ENCODE data around the gene POLN. TPM values are rescaled to one million over a fixed set of nuclear protein-coding genes. Genes with fewer than 3 reads are reported as not detected.

Gene POLN
- total RNA-seq, 2 donors from 2014 or later = 2.8 to 2.9 TPM

DNA sequence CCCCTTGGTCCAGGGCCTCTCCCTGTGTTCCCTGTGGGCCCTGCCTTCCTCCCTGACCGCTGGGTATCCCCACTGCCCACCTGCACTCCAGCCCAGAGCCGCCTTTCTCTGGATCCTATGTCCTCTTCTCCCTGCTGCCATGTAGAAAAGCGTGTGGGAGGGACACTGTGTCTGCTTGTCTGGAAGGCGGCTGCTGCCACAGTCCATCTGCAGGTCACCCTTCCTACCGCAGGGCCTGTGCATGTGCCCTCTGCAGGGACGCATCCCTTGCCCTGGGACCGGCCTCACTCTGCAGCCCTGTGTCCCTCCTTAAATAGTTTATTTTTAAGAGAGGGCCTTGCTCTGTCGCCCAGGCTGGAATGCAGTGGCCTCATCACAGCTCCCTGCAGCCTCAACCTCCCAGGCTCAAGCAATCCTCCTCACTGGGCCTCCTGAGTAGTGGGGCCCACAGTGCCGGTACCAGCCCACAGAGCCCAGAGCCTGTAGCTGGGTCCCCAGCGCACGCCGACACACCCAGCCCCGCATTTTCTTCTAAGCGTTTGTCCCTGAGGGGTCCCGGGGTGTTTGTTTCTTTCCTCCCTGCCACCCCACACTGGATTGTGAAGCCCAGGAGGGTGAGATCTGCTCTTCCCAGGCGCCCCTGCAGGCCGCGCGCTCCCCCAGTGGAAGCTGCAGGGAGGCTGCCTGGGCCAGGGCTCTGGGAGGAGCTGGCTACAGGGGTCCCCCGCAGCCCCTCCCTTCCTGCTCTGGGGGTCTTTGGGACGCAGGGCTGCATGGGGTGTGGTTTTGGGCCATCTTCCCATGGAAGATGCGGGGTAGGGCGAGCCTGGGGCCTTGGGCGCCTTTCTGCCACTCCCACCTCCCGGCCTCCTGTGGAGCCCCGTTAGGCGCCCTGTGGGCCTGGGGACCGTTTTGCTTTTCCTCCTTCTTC is 195.6 kb downstream of the POLN start:
- Mint-ChIP-seq H3K4me3 (no peak overlapping the region), H3K4me1 (no peaks in the 10 kb centered on the region), H3K27me3 (ENCODE audit: insufficient read depth) (peaks cover 24% of the 10 kb centered on the region), H3K9me3 (no peaks in the 10 kb centered on the region), H3K36me3 (ENCODE audit: low read depth) (peaks cover 4% of the 10 kb centered on the region), H3K27ac (no peak overlapping the region)
- no peak overlapping the region for H3K27ac ChIP-seq (ENCODE audit: low read depth, low read length)
- H3K9ac ChIP-seq (ENCODE audit: extremely low read depth, low read length, poor library complexity, severe bottlenecking) = no peak overlapping the region
- H3K4me1 ChIP-seq (ENCODE audit: control insufficient read depth, insufficient read depth, low read length) = no peaks in the 10 kb centered on the region
- no peaks in the 10 kb centered on the region for H3K9me3 ChIP-seq (ENCODE audit: control insufficient read depth, low read length)
- WGBS, 2 experiments (ENCODE audit: insufficient coverage in 1 of 2, insufficient read length in 1 of 2) = 86 to 96% methylated on average over 11 to 28 of the region's 28 CpGs
- H3K36me3 ChIP-seq (ENCODE audit: control insufficient read depth, insufficient read depth, low read length) = no peaks in the 10 kb centered on the region
- peaks cover 13% of the 10 kb centered on the region for H3K27me3 ChIP-seq (ENCODE audit: control insufficient read depth, insufficient read depth, low read length, poor library complexity, severe bottlenecking)
- TF ChIP-seq, protein P1, sequence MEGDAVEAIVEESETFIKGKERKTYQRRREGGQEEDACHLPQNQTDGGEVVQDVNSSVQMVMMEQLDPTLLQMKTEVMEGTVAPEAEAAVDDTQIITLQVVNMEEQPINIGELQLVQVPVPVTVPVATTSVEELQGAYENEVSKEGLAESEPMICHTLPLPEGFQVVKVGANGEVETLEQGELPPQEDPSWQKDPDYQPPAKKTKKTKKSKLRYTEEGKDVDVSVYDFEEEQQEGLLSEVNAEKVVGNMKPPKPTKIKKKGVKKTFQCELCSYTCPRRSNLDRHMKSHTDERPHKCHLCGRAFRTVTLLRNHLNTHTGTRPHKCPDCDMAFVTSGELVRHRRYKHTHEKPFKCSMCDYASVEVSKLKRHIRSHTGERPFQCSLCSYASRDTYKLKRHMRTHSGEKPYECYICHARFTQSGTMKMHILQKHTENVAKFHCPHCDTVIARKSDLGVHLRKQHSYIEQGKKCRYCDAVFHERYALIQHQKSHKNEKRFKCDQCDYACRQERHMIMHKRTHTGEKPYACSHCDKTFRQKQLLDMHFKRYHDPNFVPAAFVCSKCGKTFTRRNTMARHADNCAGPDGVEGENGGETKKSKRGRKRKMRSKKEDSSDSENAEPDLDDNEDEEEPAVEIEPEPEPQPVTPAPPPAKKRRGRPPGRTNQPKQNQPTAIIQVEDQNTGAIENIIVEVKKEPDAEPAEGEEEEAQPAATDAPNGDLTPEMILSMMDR (conservative IDR thresholded peaks at IDR 0.05) = no peak
- DNase-seq = peak; percentile 47
- no peak overlapping the region for H3K4me3 ChIP-seq (ENCODE audit: low read length)

DNA sequence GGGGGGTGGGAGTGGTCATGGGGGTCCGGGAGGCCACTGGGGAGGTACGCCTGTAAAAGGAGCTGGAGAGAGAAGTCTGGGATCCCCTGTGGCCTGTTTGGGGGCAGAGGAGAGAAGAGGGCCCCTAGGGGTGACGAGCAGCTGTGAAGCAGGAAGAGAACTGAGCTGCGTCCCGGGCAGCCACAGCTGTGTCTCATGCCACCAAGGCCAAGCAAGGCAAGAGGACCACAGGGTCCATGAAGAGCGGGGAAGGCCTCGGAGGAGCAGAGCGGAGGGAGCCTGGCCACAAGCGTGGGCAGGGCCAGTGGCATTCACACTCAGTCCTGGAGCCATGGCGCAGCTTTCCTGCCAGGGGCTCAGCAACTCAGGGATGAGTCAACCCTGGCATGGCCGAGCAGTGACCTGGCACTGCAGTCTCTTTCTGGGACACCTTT is 196.4 kb downstream of the POLN start:
- H3K9me3 Mint-ChIP-seq = no peaks in the 10 kb centered on the region
- H3K4me1 Mint-ChIP-seq = no peaks in the 10 kb centered on the region
- peaks cover 18% of the 10 kb centered on the region for H3K27me3 ChIP-seq (ENCODE audit: control insufficient read depth, insufficient read depth, low read length, poor library complexity, severe bottlenecking)
- H3K27ac ChIP-seq (ENCODE audit: low read depth, low read length) = no peak overlapping the region
- TF ChIP-seq, protein P1 (conservative IDR thresholded peaks at IDR 0.05) = no peak
- DNase-seq = no peak
- H3K9ac ChIP-seq (ENCODE audit: extremely low read depth, low read length, poor library complexity, severe bottlenecking) = no peak overlapping the region
- no peaks in the 10 kb centered on the region for H3K36me3 ChIP-seq (ENCODE audit: control insufficient read depth, insufficient read depth, low read length)
- H3K4me3 ChIP-seq (ENCODE audit: low read length) = no peak overlapping the region
- no peaks in the 10 kb centered on the region for H3K9me3 ChIP-seq (ENCODE audit: control insufficient read depth, low read length)
- no peak overlapping the region for H3K27ac Mint-ChIP-seq
- no peaks in the 10 kb centered on the region for H3K4me1 ChIP-seq (ENCODE audit: control insufficient read depth, insufficient read depth, low read length)
- peaks cover 26% of the 10 kb centered on the region for H3K27me3 Mint-ChIP-seq (ENCODE audit: insufficient read depth)
- WGBS, 2 experiments (ENCODE audit: insufficient coverage in 1 of 2, insufficient read length in 1 of 2) = 90 to 97% methylated on average over 6 to 11 of the region's 11 CpGs
- peaks cover 4% of the 10 kb centered on the region for H3K36me3 Mint-ChIP-seq (ENCODE audit: low read depth)
- no peak overlapping the region for H3K4me3 Mint-ChIP-seq

DNA sequence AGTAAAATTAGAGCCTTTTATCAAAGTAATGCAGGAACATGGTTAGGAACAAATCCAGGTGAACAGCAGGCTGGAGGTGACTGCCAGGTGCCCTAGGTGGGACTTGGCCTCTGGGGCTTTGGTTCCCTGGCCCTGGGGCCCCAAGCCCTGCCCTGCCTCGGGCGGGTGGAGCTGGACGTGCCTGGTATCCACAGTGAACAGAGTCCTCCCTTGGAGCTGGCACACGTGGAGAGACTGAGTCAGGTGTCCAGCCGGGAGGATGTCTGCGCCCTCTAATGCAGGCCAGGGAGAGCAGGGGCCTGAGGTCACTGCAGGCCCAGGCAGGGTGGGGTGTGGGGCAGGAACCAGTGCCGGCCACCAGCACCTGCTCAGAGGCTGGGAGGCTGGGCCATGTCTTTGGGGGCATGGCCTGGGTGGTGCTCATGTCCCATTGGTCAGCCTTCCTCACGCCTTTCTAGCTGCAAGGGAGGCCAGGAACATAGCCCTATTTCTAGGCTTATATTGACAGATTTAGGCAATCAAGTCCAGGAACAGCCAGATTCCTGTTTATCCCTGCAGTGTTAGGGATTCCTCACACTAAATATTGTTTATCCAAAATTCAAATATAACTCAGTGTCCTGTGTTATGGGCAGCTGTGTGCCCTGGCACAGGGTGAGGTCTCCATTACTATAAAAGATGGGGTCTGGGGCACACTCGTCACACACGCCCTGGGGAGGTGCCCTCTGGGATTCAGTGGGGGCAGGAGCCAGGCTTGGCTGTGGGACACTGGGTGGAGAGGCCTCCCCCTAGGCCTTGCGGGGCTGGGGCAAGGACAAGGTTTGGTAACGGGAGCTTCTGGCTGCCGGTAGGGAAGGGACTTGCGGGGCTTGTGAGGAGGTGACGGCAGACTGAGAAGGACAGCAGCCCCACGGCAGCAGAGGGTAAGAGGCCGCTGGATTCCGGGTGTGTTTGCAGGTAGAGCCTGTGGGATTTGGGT is 197.1 kb downstream of the POLN start:
- Histone ChIP-seq H3K36me3 (ENCODE audit: control insufficient read depth, insufficient read depth, low read length) (no peaks in the 10 kb centered on the region), H3K4me1 (ENCODE audit: control insufficient read depth, insufficient read depth, low read length) (no peaks in the 10 kb centered on the region), H3K27me3 (ENCODE audit: control insufficient read depth, insufficient read depth, low read length, poor library complexity, severe bottlenecking) (peaks cover 25% of the 10 kb centered on the region), H3K4me3 (ENCODE audit: low read length) (no peak overlapping the region), H3K27ac (ENCODE audit: low read depth, low read length) (no peak overlapping the region), H3K9ac (ENCODE audit: extremely low read depth, low read length, poor library complexity, severe bottlenecking) (no peak overlapping the region), H3K9me3 (ENCODE audit: control insufficient read depth, low read length) (no peaks in the 10 kb centered on the region)
- no peaks in the 10 kb centered on the region for H3K9me3 Mint-ChIP-seq
- TF ChIP-seq, protein P1 (conservative IDR thresholded peaks at IDR 0.05) = no peak
- 95% methylated on average over 9 to 18 of the region's 18 CpGs for WGBS, 2 experiments (ENCODE audit: insufficient coverage in 1 of 2, insufficient read length in 1 of 2)
- H3K4me1 Mint-ChIP-seq = no peaks in the 10 kb centered on the region
- H3K27ac Mint-ChIP-seq = no peak overlapping the region
- no peak overlapping the region for H3K4me3 Mint-ChIP-seq
- H3K27me3 Mint-ChIP-seq (ENCODE audit: insufficient read depth) = peaks cover 27% of the 10 kb centered on the region
- peak; percentile 43 for DNase-seq
- peaks cover 4% of the 10 kb centered on the region for H3K36me3 Mint-ChIP-seq (ENCODE audit: low read depth)

All from endodermal cell (in vitro differentiated cells).